ENCODE results near the gene LRRC26. TPM values are rescaled to one million over a fixed set of nuclear protein-coding genes. Genes with fewer than 3 reads are reported as not detected.

LRRC26 gene
- polyA plus RNA-seq, 3 donors, result not detected

DNA sequence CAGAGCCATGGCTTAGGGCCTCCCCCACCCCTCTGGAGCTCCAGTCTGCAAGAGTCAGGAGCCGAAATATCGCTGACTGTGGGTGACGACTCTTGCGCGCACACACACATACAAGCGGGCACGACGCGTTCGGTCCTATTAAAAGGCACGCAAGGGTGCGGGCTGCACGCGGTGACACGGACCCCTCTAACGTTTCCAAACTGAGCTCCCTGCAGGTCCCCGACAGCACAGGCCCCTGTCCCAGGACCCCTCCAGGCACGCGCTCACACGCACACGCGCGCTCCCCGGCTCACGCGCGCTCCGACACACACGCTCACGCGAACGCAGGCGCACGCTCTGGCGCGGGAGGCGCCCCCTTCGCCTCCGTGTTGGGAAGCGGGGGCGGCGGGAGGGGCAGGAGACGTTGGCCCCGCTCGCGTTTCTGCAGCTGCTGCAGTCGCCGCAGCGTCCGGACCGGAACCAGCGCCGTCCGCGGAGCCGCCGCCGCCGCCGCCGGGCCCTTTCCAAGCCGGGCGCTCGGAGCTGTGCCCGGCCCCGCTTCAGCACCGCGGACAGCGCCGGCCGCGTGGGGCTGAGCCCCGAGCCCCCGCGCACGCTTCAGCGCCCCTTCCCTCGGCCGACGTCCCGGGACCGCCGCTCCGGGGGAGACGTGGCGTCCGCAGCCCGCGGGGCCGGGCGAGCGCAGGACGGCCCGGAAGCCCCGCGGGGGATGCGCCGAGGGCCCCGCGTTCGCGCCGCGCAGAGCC, 31.0 kb downstream of the LRRC26 start, which contains the start of gene GRIN1:
Gene GRIN1 (plus strand): TSS at position 433 of the 746 bp plus-strand sequence. CDS start 333 bp downstream, outside the sequence.
- no peak for TF ChIP-seq CTCF (IDR thresholded peaks at IDR 0.05)
- Mint-ChIP-seq H3K4me1 (no peaks in the 10 kb centered on the region), H3K27me3 (ENCODE audit: low read depth in 3 of 3) (peaks cover 59 to 77% (median 63%) of the 10 kb centered on the region in 3 donors), H3K4me3 (peak within 1 kb of the TSS in 1 of 2 donors; percentile 81), H3K36me3 (peaks cover 0 to 2% of the 10 kb centered on the region in 2 donors), H3K27ac (peak within 1 kb of the TSS in 1 of 7 donors; percentile 80), H3K9me3 (peaks cover 0 to 7% (median 1%) of the 10 kb centered on the region in 7 donors)
- H3K4me1 ChIP-seq (ENCODE audit: control insufficient read depth in 1 of 2, insufficient read depth in 2 of 2, low read length in 2 of 2), result no peaks in the 10 kb centered on the region
- no peaks in the 10 kb centered on the region for H3K79me2 ChIP-seq (ENCODE audit: insufficient read depth, low read length)
- H3K4me2 ChIP-seq (replicated peaks; ENCODE audit: extremely low read depth, low read length, poor library complexity, severe bottlenecking), result no peak within 1 kb of the TSS
- no peak within 1 kb of the TSS for H2AFZ ChIP-seq (ENCODE audit: insufficient read depth, low read depth, low read length, poor library complexity, severe bottlenecking)
- no peak within 1 kb of the TSS for H3K9ac ChIP-seq (ENCODE audit: insufficient read depth, low read length, poor library complexity, severe bottlenecking)
- no peaks in the 10 kb centered on the region for H3K36me3 ChIP-seq (replicated peaks in 1 of 2; ENCODE audit: control insufficient read depth in 1 of 2, insufficient read depth in 2 of 2, low read length in 2 of 2)
- no peaks in the 10 kb centered on the region for H4K20me1 ChIP-seq (ENCODE audit: insufficient read depth, low read length)
- H3K4me3 ChIP-seq (replicated peaks in 1 of 3; ENCODE audit: low read depth in 2 of 3, low read length in 3 of 3), result no peak within 1 kb of the TSS
- WGBS (ENCODE audit: insufficient coverage), result 7% methylated on average over 104 of the region's 104 CpGs
- peaks cover 14 to 53% of the 10 kb centered on the region in 2 donors for H3K27me3 ChIP-seq (ENCODE audit: control insufficient read depth in 2 of 2, insufficient read depth in 2 of 2, low read length in 2 of 2)
- no peak within 1 kb of the TSS for H3K27ac ChIP-seq (ENCODE audit: low read depth in 1 of 2, low read length in 2 of 2)
- peaks cover 0 to 14% of the 10 kb centered on the region in 2 donors for H3K9me3 ChIP-seq (replicated peaks in 1 of 2; ENCODE audit: control insufficient read depth in 1 of 2, insufficient read depth in 1 of 2, low read length in 2 of 2)
- no peak for DNase-seq
- intact Hi-C loops (cut with micrococcal nuclease), result no loop called here

- Histone ChIP-seq H2AFZ (ENCODE audit: insufficient read depth, low read depth, low read length, poor library complexity, severe bottlenecking) (no peak overlapping the region), H3K27me3 (ENCODE audit: control insufficient read depth in 2 of 2, insufficient read depth in 2 of 2, low read length in 2 of 2) (peaks cover 14 to 53% of the 10 kb centered on the region in 2 donors), H3K9ac (ENCODE audit: insufficient read depth, low read length, poor library complexity, severe bottlenecking) (no peak overlapping the region), H3K4me3 (replicated peaks in 1 of 3; ENCODE audit: low read depth in 2 of 3, low read length in 3 of 3) (no peak overlapping the region), H3K9me3 (replicated peaks in 1 of 2; ENCODE audit: control insufficient read depth in 1 of 2, insufficient read depth in 1 of 2, low read length in 2 of 2) (peaks cover 0 to 14% of the 10 kb centered on the region in 2 donors), H3K79me2 (ENCODE audit: insufficient read depth, low read length) (no peaks in the 10 kb centered on the region), H3K36me3 (replicated peaks in 1 of 2; ENCODE audit: control insufficient read depth in 1 of 2, insufficient read depth in 2 of 2, low read length in 2 of 2) (no peaks in the 10 kb centered on the region), H3K4me1 (ENCODE audit: control insufficient read depth in 1 of 2, insufficient read depth in 2 of 2, low read length in 2 of 2) (no peaks in the 10 kb centered on the region), H3K27ac (ENCODE audit: low read depth in 1 of 2, low read length in 2 of 2) (no peak overlapping the region), H4K20me1 (ENCODE audit: insufficient read depth, low read length) (no peaks in the 10 kb centered on the region), H3K4me2 (replicated peaks; ENCODE audit: extremely low read depth, low read length, poor library complexity, severe bottlenecking) (no peak overlapping the region)
- intact Hi-C loops (cut with micrococcal nuclease), result no loop called here
- WGBS (ENCODE audit: insufficient coverage), result 19% methylated on average over 17 of the region's 25 CpGs
- Mint-ChIP-seq H3K36me3 (peaks cover 0 to 2% of the 10 kb centered on the region in 2 donors), H3K27ac (peak overlapping the region in 1 of 7 donors; percentile 80), H3K4me1 (no peaks in the 10 kb centered on the region), H3K27me3 (ENCODE audit: low read depth in 3 of 3) (peaks cover 63 to 80% (median 66%) of the 10 kb centered on the region in 3 donors), H3K4me3 (peak overlapping the region in 1 of 2 donors; percentile 81), H3K9me3 (peaks cover 0 to 7% (median 1%) of the 10 kb centered on the region in 7 donors)
- TF ChIP-seq CTCF (IDR thresholded peaks at IDR 0.05), result no peak
- DNase-seq, result no peak
Observed at GRCh38 chr9:137138058-137138721, 31.7 kb downstream of the LRRC26 start.
